GM19025 (cell line): ENCODE data around the gene TGFB1I1.
A peak's percentile ranks its signal among the peaks of the same experiment; 100 is the strongest.
"Not testable (repeated sequence)": the region's sequence is repeated elsewhere in the genome, so short reads cannot be mapped to it uniquely, and the experiment has no call there.

ENCODE experiments used
- ATAC-seq: cut with Tn5 transposase; IDR thresholded peaks from one replicate; pipeline ENCODE4 v1.9.1; 2021; ENCODE audit warnings: mild to moderate bottlenecking, low read depth, moderate library complexity; ENCODE audit not compliant: unreplicated experiment

Gene TGFB1I1

DNA sequence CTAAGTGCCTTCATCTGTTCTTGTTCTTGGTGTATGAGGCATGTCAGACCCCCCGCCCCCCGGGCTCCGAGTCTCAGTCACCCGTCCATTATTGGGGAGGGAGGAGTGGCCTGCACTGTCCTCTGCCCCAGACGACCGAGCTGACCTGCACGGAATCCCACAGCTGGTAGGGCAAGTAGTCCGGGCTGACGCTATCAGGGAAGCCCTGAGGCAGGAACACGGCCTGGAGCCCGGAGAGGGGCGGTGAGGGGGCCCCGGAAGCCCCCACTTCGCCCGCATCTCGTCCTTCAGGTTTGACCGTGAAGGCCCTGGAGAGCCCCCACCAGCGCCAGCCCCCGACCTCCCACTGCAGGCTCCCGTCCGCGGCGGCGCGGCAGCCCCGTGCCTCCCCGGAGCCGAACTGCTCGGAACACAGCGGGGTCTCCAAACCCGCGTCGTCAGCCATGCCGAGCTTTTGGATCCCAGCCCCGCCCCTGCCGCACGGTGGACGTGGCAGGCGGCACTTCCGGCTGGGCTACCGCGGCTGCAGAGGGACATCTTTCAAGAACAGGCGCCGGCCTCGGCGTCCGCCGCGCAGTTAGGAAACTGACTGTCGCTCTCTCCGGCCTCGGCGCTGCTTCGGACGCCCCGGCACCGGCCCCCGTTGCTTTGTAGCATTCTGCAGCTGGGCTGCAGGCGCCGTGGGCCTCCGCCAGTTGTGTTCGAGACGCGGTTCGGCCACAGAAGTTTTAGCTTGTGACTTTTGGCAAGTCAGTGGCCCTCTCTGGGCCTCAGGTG, 36.2 kb downstream of the TGFB1I1 start, which contains the start of gene RUSF1:
RUSF1 (minus strand) TSS at position 463 of the 777 bp plus-strand sequence; CDS start at position 445, 18 bp downstream.
- ATAC-seq, result peak; percentile 86

DNA sequence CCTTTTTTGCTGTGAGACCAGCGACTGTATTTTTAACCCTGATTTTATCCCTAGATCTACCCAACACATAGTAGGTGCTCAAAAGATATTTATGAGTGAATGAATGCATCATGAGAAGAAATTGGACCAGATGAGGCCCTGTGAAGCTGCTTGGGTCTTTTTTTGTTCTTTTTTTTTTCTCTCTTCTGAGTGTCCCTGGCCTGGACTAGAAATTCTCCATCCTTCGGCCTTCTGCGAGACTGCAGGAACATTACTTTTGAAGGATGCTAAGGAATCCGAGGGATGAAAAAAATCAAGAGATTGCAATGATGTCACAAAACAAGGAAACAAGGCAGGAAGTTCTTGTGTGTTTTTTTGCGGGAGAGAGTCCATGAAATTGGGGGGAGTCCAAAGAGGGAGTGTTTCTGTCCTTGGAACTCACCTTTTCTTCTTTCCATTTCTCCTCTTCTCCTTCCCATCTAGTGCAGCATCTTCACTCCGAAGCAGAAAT, 36.8 kb downstream of the TGFB1I1 start:
- no peak for ATAC-seq

DNA sequence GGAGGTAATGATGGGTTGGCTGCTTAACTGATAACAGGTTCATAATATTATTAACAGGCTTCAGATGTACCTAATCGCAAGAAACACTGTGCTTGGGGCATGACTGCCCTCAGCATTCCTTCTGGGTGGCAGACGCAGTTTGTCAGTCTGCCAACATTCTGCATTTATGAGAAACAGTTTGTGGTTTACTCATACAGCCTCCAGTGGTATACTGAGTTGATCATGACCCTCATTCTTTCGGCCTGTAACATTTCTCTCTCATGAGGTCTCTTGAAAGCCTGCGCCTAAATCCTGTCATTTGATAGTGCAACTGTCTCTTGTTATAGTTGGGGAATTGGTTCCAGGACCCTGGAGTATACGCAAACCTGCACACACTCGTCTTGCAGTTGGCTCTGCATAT, 41.2 kb downstream of the TGFB1I1 start:
- no peak for ATAC-seq

DNA sequence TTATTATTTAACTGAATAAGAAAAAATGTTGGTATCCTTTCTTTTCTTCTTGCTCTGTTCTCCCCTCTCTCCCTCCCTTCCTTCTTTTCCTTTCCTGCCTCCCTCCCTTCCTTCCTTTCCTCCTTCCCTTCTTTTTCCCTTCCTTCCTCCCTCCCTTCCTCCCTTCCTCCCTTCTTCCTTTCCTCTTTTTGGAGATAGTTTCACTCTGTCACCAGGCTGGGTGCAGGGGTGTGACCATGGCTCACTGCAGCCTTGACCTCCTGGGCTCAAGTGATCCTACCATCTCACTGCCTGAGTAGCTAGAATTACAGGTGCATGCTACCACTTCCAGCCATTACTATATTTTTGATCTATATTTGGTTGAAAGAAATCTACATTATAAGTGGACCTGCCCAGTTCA, 41.9 kb downstream of the TGFB1I1 start:
- ATAC-seq, result no peak

DNA sequence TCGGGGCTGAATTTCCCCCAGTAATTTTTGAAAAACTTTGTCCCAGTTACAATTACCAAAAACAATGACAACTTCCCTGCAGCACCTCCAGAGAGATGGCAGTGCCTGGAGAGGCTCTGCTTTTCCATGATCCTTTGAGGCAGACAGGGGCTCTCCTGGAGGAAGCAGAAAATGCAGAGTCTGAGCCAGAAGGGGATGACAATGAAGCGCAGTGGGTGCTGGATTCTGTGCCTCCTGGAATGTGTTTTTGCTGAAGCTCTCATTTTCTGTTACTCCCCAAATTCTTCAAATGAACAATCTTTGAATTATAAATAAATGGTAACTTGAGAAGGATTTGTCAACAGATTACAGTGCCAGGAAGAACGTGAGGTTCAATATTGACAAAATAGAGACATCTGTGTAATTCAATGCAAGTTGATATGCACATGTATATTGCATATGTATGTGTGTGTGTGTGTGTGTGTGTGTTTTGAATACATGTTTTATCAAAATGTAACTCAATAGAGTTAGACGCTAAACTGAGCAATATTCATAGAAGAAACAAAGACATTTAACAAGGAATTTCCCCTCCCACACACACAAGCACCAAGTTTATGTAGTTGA, 45.9 kb downstream of the TGFB1I1 start:
- no peak for ATAC-seq

DNA sequence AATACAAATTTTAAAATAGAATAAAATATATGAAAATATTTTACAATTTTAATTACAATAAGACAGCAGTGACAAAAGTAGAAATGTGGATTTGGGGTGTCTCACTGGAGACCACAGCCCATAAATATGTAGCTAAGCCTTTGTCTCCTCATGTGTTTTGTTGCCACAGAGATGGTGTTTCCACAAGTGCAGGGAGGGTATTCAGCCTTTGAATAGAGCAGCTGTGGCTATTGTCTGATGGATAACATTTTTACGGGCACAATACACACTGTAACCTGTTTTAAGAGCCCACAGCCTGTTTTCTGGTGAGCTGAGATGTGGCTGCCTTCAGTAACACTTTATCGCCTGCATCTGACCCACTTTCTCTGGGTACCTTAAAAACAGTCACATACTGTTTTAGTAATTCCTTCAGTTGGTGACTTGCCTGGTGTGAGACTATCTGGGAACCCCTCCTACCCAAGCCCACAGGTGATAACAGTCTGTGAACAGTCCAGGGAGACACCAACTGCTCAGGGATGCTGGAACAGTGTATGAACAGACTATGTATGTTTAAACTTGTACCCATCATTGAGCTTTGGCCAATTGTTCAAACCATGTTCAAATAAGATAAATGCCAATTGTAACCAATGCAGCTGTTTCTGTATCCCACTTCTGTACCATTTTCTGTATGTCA, 47.9 kb downstream of the TGFB1I1 start:
- no peak for ATAC-seq

GRCh38 chr16:31521368-31521767, 49.4 kb downstream of the TGFB1I1 start:
- ATAC-seq, result no peak

GRCh38 chr16:31522071-31522470, 50.1 kb downstream of the TGFB1I1 start:
- ATAC-seq, result no peak

DNA sequence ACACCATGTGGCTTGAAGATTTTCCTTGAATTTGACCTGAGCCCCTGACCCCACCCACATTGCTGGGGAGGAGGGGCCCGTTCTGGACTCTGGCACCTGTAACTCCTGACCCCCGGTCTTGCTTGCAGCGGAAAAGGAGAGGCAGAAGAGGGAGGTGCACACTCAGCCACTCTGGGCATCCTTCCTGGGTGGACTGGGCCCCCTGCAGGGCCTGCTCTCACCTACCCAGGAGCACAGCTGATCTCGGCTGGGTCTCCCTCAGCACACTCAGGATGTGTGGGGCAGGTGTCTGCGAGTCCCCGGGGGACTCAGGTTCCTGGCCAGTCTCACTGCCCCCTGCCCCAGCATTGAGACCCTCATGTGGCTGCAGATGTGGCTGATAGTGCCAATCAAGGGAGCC, 51.8 kb downstream of the TGFB1I1 start:
- ATAC-seq, result not testable (repeated sequence)

GRCh38 chr16:31525113-31525512, 53.2 kb downstream of the TGFB1I1 start:
- ATAC-seq, result no peak
